SK-N-MC (cell line): ENCODE measurements around the gene CGAS.
"Not testable (repeated sequence)": the region's sequence is repeated elsewhere in the genome, so short reads cannot be mapped to it uniquely, and the experiment has no call there.

Source experiments
- EZH2 ChIP-seq: fragments of 200-600 bp; sonication (generic); IDR thresholded peaks from one replicate; pipeline ENCODE4 v1.6.1; 2017; ENCODE audit warnings: antibody characterized with exemption
- POLR2AphosphoS5 ChIP-seq: IDR thresholded peaks from 2 replicates; pipeline ENCODE4 v1.6.1; 2012; ENCODE audit warnings: mild to moderate bottlenecking, low read depth, low read length, borderline replicate concordance

- not testable (repeated sequence) for TF ChIP-seq EZH2, POLR2AphosphoS5
Measured at GRCh38 chr6:73381531-73381930, 70.6 kb downstream of the CGAS start.
